Neural progenitor cell (in vitro differentiated cells): Measurements from ENCODE around the gene TENT4A.

Experiments used
- EZH2 ChIP-seq: fragments of 200-600 bp; sonication (generic); IDR thresholded peaks from 2 replicates; pipeline ENCODE4 v1.6.1; 2017; ENCODE audit warnings: antibody characterized with exemption, mild to moderate bottlenecking, moderate library complexity
- EZH2phosphoT487 ChIP-seq: fragments of 200-600 bp; sonication (generic); IDR thresholded peaks from 2 replicates; pipeline ENCODE4 v1.6.1; 2017; ENCODE audit warnings: antibody characterized with exemption
- TF ChIP-seq, protein P1 (sequence below): fragments of 200-600 bp; sonication (generic); IDR thresholded peaks from 2 replicates; pipeline ENCODE4 v1.5.1; 2017; ENCODE audit warnings: antibody characterized with exemption, mild to moderate bottlenecking

DNA sequence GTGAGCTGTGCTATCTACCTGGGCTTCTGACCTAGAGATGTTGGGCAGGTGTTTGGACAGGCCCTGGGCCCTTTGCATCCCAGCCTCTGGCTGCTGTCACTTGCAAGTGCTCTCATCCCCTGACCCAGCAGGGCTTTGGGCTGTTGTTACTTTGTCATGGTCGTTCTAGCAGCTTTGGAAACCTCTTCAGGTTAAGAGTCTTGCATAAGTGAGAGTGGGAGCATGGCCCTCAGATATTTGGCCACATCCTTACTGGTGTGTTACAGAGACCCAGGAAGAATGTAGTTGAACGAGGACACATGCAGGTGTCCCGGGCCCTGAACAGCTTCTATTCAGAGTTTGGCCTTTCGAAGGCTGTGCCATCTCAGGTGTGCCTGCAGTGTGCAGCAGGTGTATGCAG is 4.5 kb downstream of the TENT4A start:
- TF ChIP-seq, protein P1, sequence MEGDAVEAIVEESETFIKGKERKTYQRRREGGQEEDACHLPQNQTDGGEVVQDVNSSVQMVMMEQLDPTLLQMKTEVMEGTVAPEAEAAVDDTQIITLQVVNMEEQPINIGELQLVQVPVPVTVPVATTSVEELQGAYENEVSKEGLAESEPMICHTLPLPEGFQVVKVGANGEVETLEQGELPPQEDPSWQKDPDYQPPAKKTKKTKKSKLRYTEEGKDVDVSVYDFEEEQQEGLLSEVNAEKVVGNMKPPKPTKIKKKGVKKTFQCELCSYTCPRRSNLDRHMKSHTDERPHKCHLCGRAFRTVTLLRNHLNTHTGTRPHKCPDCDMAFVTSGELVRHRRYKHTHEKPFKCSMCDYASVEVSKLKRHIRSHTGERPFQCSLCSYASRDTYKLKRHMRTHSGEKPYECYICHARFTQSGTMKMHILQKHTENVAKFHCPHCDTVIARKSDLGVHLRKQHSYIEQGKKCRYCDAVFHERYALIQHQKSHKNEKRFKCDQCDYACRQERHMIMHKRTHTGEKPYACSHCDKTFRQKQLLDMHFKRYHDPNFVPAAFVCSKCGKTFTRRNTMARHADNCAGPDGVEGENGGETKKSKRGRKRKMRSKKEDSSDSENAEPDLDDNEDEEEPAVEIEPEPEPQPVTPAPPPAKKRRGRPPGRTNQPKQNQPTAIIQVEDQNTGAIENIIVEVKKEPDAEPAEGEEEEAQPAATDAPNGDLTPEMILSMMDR: no peak
- no peak for TF ChIP-seq EZH2
- TF ChIP-seq EZH2phosphoT487: no peak
